HepG2 (cell line): Measurements from ENCODE around the gene CD69. TPM values are rescaled to one million over a fixed set of nuclear protein-coding genes. Genes with fewer than 3 reads are reported as not detected.

Source experiments
- ATAC-seq: fragments of 200-7000 bp; cut with Tn5 transposase; 3 replicates; pipeline ENCODE4 v1.9.1; 2020; ENCODE audit warnings: mild to moderate bottlenecking, moderate library complexity
- BruUV-seq: library from RNA; stranded (reverse); fragments of 400-500 nt; replicated peaks from 2 replicates; lab custom pipeline; 2021; lab: Mats Ljungman, UMichigan
- CTCF ChIA-PET: fragments of 300-600 bp; formaldehyde crosslinking; extraction: SDS; loops from one replicate; lab custom pipeline; 2021; ENCODE audit warnings: low total read pairs, inconsistent platforms, low intra/inter-chr PET ratio; lab: Yijun Ruan, JAX
- POLR2A ChIA-PET: fragments of 350-600 bp; sonication (Branson Sonifier 250); formaldehyde crosslinking; loops from one replicate; lab custom pipeline; 2020; ENCODE audit warnings: antibody characterized with exemption, inconsistent platforms; lab: Yijun Ruan, JAX
- DNase-seq: peaks from one replicate; pipeline ENCODE4 v3.0.0-alpha.2; 2015; ENCODE audit warnings: low spot score
- FAIRE-seq: peaks from 3 replicates; lab custom pipeline; 2011; peaks lifted over from hg19 to GRCh38; lab: Jason Lieb, UNC
- H2AFZ ChIP-seq: one replicate; pipeline ENCODE4 v1.6.1; 2011; ENCODE audit warnings: low read length, inconsistent platforms
- H3K27ac ChIP-seq: fragments of 300-600 bp; 3 replicates; pipeline ENCODE4 v1.8.0; 2011; ENCODE audit warnings: mixed run types, mild to moderate bottlenecking, mixed read lengths, low read length, inconsistent platforms; ENCODE audit not compliant: insufficient read depth; ENCODE audit errors: extremely low read length
- H3K27me3 ChIP-seq, 2 experiments: fragments of 200-600 bp in 1 of 2; 2 replicates in 1 of 2; 3 replicates in 1 of 2; pipeline versions ENCODE4 v1.6.0 to v1.8.0; 2011; ENCODE audit warnings: low read length in 2 of 2, mild to moderate bottlenecking in 2 of 2, moderate library complexity in 2 of 2, inconsistent platforms in 1 of 2; ENCODE audit not compliant: insufficient read depth in 2 of 2, control insufficient read depth in 1 of 2
- H3K36me3 ChIP-seq, 2 experiments: fragments of 200-600 bp in 1 of 2; replicated peaks in 1 of 2; 2 replicates in 1 of 2; 3 replicates in 1 of 2; pipeline versions ENCODE4 v1.5.1 to v1.8.0; 2011; ENCODE audit warnings: low read length in 2 of 2, inconsistent platforms in 1 of 2; ENCODE audit not compliant: insufficient read depth in 2 of 2, control insufficient read depth in 1 of 2
- H3K4me1 ChIP-seq: 2 replicates; pipeline ENCODE4 v1.5.1; 2012; ENCODE audit warnings: low read length, inconsistent platforms; ENCODE audit not compliant: insufficient read depth
- H3K4me2 ChIP-seq: 2 replicates; pipeline ENCODE4 v1.6.0; 2011; ENCODE audit warnings: low read depth, low read length, inconsistent platforms
- H3K4me3 ChIP-seq, 3 experiments: fragments of 200-600 bp in 1 of 3; sonication (generic), shearing (Covaris generic) in 1 of 3; replicated peaks in 1 of 3; 2 replicates each; pipeline ENCODE4 v1.5.1; 2011 to 2016; ENCODE audit warnings: low read length in 3 of 3, inconsistent platforms in 2 of 3, low read depth in 2 of 3, mild to moderate bottlenecking in 2 of 3, control low read depth in 1 of 3, mixed read lengths in 1 of 3; ENCODE audit not compliant: insufficient read depth in 1 of 3
- H3K79me2 ChIP-seq: one replicate; pipeline ENCODE4 v1.6.1; 2011; ENCODE audit warnings: low read length, inconsistent platforms; ENCODE audit not compliant: insufficient read depth
- H3K9ac ChIP-seq: 2 replicates; pipeline ENCODE4 v1.6.0; 2011; ENCODE audit warnings: mild to moderate bottlenecking, low read depth, low read length, inconsistent platforms; ENCODE audit not compliant: insufficient read depth
- H3K9me3 ChIP-seq: 2 replicates; pipeline ENCODE4 v1.5.1; 2012; ENCODE audit warnings: mild to moderate bottlenecking, low read length
- H4K20me1 ChIP-seq: 2 replicates; pipeline ENCODE4 v1.6.0; 2011; ENCODE audit warnings: inconsistent platforms, mild to moderate bottlenecking, low read length, moderate library complexity; ENCODE audit not compliant: insufficient read depth
- KMT2A ChIP-seq: sonication (generic); formaldehyde crosslinking; IDR thresholded peaks from 2 replicates; pipeline ENCODE4 v1.4.0; 2020; ENCODE audit warnings: missing genetic modification reagents
- MLLT10 ChIP-seq: sonication (generic); formaldehyde crosslinking; IDR thresholded peaks from 2 replicates; pipeline ENCODE4 v1.4.0; 2020; ENCODE audit warnings: missing genetic modification reagents
- MLX ChIP-seq: IDR thresholded peaks from 2 replicates; pipeline ENCODE4 v1.6.1; 2016
- NFYC ChIP-seq: IDR thresholded peaks from 2 replicates; pipeline ENCODE4 v1.6.1; 2016; ENCODE audit warnings: missing genetic modification reagents, missing compliant biosample characterization
- PHF8 ChIP-seq: sonication (generic); formaldehyde crosslinking; IDR thresholded peaks from 2 replicates; pipeline ENCODE4 v1.5.0; 2020; ENCODE audit warnings: missing genetic modification reagents
- USF2 ChIP-seq, 2 experiments: sonication (generic) in 1 of 2; formaldehyde crosslinking in 1 of 2; IDR thresholded peaks; 2 replicates each; pipeline versions ENCODE4 v1.5.1 to v1.6.1; 2011 to 2020; ENCODE audit warnings: borderline replicate concordance in 1 of 2, low read depth in 1 of 2, low read length in 1 of 2, mild to moderate bottlenecking in 1 of 2, missing genetic modification reagents in 1 of 2, moderate library complexity in 1 of 2
- ZFX ChIP-seq: sonication (generic); formaldehyde crosslinking; IDR thresholded peaks from 2 replicates; pipeline ENCODE4 v1.4.0; 2020; ENCODE audit warnings: mild to moderate bottlenecking, low read depth, missing genetic modification reagents, moderate library complexity
- ZNF383 ChIP-seq: sonication (generic); formaldehyde crosslinking; IDR thresholded peaks from 2 replicates; pipeline ENCODE4 v1.4.0; 2020; ENCODE audit warnings: missing genetic modification reagents, mild to moderate bottlenecking, borderline replicate concordance
- ZNF572 ChIP-seq: sonication (generic); formaldehyde crosslinking; IDR thresholded peaks from 2 replicates; pipeline ENCODE4 v1.5.1; 2020; ENCODE audit warnings: mild to moderate bottlenecking, missing genetic modification reagents
- WGBS: methylation state at CpG from one replicate; pipeline ENCODE4 v1.1.6; 2017; ENCODE audit warnings: low lambda C conversion rate; 5-methylcytosine and 5-hydroxymethylcytosine counted together
- in situ Hi-C: cut with HindIII; loops from 2 replicates; pipeline ENCODE4 v1.10.0; 2017; ENCODE audit warnings: low pct_unique_long_range_greater_than_20kb; ENCODE audit not compliant: extremely low pct_ligation_motif_present
- intact Hi-C: fragments of 100-400 bp; cut with micrococcal nuclease; formaldehyde crosslinking; loops from one replicate; pipeline ENCODE4 v1.10.0; 2022; ENCODE audit not compliant: unreplicated experiment
- polyA plus RNA-seq, 8 experiments: library from polyadenylated mRNA; depleted of rRNA in 3 of 8; stranded (reverse) in 7 of 8; unstranded in 1 of 8; fragments of >200 nt; fragmentation: Illumina TruSeq in 4 of 8; extraction: Trizol in 4 of 8; gene quantifications; 2 replicates each; pipeline versions ENCODE4 v1.2.1 to v1.2.3, GENCODE V29; 2011 to 2016; ENCODE audit warnings: low read depth in 4 of 8, missing spikeins in 1 of 8, mixed read lengths in 1 of 8; ENCODE audit not compliant: insufficient read depth in 1 of 8
- total RNA-seq, 5 experiments: library from RNA; depleted of rRNA; stranded (reverse); fragments of >200 nt; fragmentation: Illumina TruSeq; extraction: Trizol; gene quantifications; 2 replicates each; pipeline ENCODE4 v1.2.3, GENCODE V29; 2016; ENCODE audit warnings: low read depth in 1 of 5

Gene CD69
- total and polyA plus RNA-seq, 2 of the 13 experiments (the other 11 are each of a cell fraction or from before 2014, with no cell fraction given): not detected

GRCh38 chr12:9753498-9753897 lies 7.2 kb downstream of the CD69 start:
- no peaks in the 10 kb centered on the region for H3K36me3 ChIP-seq
- 2% methylated on average over 3 of the region's 3 CpGs for WGBS
- intact Hi-C loops: no loop called here
- no peak overlapping the region for H2AFZ ChIP-seq
- H3K9ac ChIP-seq: no peak overlapping the region
- TF ChIP-seq NFYC (CRISPR knock-in tag) (no peak), MLLT10 (CRISPR knock-in tag) (no peak), ZNF383 (CRISPR knock-in tag) (no peak), USF2 (IDR thresholded peaks at IDR 0.05; ENCODE audit: low read depth, low read length) (no peak), USF2 (CRISPR knock-in tag; IDR thresholded peaks at IDR 0.05; ENCODE audit: borderline replicate concordance) (no peak), PHF8 (no peak), KMT2A (no peak), ZNF572 (CRISPR knock-in tag) (no peak), MLX (CRISPR knock-in tag) (no peak), ZFX (CRISPR knock-in tag) (no peak)
- TF ChIP-seq, all 625 proteins: peak for 0
- FAIRE-seq (no peak), DNase-seq (no peak), ATAC-seq (no peak)
- H3K27me3 ChIP-seq: peaks cover 0 to 1% of the 10 kb centered on the region in 2 experiments; a peak in 1 of 5 replicates
- H3K4me3 ChIP-seq: no peak overlapping the region
- H3K4me2 ChIP-seq: no peak overlapping the region
- no peak overlapping the region for H3K27ac ChIP-seq
- no TSS peak for BruUV-seq
- H3K4me1 ChIP-seq: no peaks in the 10 kb centered on the region
- no peaks in the 10 kb centered on the region for H4K20me1 ChIP-seq
- POLR2A ChIA-PET: no interaction called here
- no peaks in the 10 kb centered on the region for H3K9me3 ChIP-seq
- in situ Hi-C loops: loop anchor here (5.0 to 10.0 kb wide), 2 partner anchors 174 to 381 kb away; partner anchors contain the start of gene CLEC7A
- no peaks in the 10 kb centered on the region for H3K79me2 ChIP-seq
- CTCF ChIA-PET: no interaction called here
